Renal cortex interstitium (tissue), 11 donors: Measurements from ENCODE around the gene IL19. TPM values are rescaled to one million over a fixed set of nuclear protein-coding genes. Genes with fewer than 3 reads are reported as not detected.

Source experiments
- DNase-seq, 11 donors: peaks; one replicate each; pipeline ENCODE4 v3.0.0-alpha.2; 2013; ENCODE audit warnings: low read depth in 9 of 11, low spot score in 4 of 11; ENCODE audit errors: extremely low read depth in 1 of 11
- polyA plus RNA-seq, 3 donors: library from polyadenylated mRNA; unstranded; fragments of 120-200 nt; gene quantifications; one replicate each; pipeline ENCODE4 v1.2.1, GENCODE V29; 2013; ENCODE audit not compliant: insufficient read length in 3 of 3

IL19 gene
- polyA plus RNA-seq, 3 donors = 0.65 to 1.5 (median 0.68) TPM

DNA sequence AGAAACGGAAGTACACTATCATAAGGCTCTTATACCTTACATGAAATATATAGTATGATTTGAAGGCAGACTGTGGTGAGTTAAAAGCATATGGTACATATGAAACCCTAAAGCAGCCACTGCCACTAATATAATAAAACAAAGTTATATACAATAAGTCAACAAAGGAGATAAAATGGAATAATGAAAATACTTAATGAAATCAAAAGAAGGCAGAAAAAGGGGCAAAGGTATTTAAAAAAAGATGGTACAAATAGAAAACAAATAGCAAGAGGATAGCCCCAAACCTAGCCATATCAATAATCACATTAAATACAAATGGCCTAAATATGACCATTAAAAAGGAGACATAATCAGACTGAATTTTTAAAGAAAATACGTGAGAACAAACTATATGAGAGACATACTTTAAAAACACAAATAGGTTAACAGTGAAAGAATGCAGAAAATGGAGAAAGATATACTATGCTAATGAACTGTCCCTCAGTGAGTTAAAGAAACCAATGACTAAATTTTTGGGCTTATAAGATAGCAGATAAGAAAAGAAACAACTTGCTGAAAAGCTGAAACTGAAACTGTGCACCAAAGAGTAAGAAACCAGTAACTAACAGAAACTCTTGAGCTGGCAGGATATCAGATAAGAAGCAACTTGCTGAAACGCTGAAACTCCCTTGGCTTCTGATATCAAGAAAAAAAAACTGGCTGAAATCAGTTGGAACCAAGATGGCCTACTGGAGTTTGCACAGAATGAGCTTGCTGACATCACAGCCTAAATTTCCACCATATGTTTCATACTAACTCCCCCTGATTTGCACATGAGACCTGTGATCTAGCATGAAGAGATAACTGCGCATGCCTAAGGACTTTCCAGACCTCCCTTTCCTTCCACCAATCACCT is 46.1 kb downstream of the IL19 start:
- no peak for DNase-seq

DNA sequence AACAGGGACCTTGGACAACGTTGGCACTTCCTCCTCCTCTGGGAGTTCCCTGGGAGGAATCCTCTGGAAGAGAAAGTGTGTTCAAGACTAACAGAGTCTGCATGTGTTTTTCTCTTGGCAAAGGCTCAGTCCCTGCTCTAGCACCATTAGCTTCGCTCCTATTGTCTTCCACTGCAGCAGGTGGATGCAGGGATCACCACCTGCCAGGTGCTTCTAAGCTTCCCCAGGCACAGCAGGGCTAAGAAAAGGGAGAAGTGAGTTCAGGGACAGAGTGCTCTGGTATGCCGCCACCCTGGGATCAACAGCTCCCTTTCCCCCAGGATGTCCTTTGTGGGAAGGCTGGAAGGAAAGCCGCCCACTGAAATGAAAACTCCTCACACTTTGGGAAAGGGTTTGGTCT is 50.9 kb downstream of the IL19 start:
- DNase-seq = no peak

DNA sequence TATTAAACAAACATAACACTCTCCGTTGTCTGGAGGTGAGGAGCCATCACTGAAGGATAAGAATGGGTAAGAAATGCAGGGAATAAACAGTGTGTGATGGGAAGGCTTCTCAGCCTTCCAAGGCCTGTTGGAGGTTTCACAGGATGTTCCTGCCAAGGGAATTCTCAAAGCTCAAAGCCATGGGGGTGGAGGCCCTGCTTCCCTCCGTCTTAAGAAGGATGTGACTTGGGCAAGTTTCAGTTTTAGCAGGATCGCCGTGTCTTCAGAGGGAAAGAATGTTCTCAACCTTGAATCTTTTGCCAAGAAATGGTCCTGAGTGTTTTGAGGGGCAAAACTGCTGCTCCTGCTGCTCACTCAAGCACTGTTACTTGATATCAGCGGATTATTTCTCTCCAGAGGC is 53.2 kb downstream of the IL19 start:
- DNase-seq = no peak

DNA sequence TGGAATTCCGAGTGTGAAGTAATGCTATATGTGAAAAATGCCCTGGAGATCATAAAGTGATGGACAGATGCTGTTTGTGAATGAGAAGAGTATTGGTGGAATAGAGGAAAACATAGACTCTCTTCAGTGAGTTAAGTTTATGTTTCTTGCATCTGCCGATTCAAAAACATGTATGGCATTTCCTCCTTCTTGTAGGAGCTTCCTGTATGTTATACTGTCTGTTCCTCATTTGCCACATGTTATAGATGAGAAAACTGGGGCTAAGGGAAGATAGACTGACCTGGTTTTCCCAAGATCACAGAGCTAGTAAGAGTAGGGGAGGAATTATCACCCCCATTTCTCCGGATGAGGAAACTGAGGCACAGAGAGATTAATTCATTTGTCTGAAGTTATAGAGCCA is 53.8 kb downstream of the IL19 start:
- no peak for DNase-seq

DNA sequence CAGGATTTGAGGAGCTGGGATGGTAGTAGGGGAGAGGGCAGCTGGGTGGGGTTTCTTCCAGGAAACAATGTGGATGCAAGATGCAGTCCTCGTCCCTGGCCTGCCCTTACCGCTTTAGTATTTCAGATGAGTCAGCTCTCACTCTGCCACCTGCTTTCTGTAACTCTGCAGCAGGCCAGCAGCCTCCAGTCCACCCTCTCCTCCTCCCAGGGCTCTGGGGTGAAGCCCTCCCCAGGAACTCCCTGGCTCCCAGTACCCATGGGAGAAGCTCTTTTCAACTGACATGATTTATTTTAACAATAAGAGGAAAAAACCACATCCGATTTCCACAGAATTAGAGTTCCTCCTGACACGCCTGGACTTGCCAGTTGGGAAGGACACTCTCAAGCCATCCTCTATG is 55.8 kb downstream of the IL19 start:
- DNase-seq = no peak

DNA sequence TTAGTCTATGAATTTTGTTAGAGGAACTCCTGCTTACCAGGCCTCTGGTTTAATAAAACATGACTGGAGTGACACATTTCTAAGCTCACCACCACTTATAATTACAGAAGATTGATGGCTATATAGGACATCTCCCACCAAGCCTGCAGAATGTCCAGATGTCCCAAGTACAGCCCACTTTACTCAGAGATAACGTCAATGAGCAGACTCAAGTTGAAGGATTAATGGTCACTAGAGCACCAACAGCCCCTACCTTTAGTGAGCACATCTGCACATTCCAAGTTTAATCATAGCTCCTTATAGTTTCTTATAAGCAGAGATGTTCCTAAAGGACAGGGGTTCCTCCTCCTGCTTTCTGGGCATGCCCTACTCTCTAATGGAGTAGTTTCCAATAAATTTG is 57.5 kb downstream of the IL19 start:
- DNase-seq = no peak

DNA sequence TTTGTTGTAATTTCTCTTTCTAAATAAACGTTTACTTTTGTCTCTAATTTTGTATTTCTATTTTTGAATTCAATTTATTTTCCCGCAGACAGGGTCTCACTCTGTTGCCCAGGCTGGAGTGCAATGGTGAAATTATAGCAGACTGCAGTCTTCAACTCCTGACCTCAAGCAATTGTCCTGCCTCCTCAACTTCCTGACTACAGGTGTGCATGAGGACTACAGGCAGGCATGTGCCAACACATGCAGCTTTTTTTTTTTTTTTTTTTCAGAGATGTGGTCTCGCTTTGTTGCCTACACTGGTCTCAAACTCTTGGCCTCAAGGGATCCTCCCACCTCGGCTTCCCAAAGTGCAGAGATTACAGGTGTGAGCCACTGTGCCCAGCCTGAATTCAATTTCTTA is 58.2 kb downstream of the IL19 start:
- DNase-seq = no peak

DNA sequence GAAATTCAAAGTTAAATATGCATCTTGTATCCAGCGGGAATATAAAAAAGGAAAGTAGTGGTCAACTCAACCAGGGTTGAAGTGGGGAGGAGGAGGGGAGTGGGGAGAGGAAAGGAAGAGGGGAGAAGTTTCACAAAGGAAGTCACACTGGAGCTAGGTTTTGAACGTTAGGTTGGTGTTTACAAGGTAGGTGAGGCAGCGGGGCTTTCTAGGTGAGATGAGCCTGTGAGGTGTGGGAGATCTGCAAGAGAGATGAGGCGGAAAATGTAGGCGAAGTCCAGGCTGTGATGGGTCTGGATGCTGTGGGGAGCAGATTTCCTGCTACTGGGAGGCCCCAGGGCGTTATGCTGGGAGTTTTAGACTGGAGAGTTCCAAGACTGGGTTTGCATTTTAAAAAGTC is 58.7 kb downstream of the IL19 start:
- DNase-seq = no peak

DNA sequence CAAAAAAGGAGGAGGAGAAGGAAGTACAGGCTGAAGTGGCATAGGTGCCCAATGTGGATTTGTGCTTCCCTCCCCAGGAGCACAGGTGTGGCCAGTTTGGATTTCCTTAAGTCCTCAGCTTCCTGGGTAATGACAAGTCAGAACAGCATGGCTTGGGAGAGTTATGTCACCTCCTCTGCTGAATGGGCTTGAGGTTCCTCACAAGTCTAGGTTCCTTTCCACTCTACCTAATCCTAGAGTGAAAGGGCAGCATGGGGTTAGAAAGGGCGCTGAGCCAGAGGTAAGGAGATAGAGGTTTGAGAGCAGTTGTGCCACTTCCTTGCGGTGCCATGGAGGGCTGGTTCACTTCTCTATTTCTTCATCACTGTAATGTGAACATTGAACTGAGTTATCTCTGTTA is 59.3 kb downstream of the IL19 start:
- no peak for DNase-seq

DNA sequence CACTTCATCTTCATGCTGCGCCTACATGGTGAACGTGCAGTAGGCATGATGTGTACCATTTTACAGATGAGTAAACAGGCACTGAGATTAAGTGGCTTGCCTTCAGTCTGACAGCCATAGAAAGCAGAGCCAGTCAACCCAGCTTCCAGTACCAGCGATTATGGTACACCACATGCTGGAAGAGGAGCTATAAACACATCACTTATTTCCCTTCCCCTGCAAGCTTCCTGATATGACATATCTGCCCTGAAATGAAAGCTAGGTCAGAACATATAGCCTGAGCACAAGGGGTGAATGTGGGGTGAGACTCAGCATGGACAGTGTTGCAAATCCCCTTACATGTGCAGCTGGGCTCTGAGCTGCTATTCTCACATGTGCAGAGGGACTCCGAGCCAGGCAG is 61.1 kb downstream of the IL19 start:
- no peak for DNase-seq

DNA sequence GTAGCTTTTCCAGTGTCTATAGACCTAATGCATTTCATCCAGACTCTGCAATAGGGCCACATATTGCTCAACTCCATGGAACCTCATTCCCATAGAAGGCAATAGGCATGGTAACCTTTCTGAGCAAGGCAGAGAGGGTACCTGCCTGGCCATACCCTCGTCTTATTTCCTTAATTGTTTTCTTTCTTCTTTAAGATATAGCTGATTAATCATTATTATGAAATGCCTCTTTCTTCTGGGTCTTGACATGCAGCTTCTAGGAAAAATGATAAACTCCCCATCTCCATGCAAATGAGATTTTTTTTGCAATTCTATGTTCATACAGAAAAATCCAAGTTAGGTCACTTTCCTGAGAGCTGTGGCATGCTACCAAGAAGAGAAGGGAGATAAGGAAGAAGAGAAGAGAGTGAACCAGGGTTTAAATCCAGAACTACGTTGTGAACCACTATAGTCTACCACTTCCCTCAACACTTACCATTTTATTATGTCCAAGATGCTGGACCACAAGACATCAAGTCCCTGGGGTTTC is 61.8 kb downstream of the IL19 start:
- DNase-seq = no peak

DNA sequence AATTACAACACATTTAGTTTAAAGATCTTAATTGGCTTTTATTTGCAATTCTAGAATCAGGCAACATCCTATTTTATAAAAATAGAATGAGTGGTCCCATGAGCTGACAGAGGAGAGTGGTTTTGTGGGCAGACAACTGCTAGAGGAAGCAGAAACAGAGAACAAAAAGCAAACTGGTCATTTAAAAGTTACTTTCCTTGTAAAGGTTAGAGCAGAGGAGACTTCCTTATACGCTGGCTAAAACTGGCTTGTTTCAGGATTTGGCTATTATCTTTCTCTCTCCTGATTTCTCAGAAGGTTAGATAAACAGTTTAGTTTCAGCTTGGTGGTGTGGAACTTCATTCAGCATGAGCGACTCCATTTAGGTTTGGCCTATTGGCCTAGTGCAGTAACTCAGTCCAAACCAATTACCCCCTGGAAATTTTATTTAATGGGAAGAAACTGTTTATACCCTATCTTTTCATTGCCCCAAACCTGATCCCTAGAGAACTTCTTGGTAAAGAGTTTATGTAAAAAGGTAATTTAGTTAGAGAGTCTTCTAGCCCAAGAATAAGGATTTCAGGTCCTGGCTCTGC is 62.6 kb downstream of the IL19 start:
- DNase-seq = peak in 3 of 11 donors; percentile 25 to 48 (median 32)

DNA sequence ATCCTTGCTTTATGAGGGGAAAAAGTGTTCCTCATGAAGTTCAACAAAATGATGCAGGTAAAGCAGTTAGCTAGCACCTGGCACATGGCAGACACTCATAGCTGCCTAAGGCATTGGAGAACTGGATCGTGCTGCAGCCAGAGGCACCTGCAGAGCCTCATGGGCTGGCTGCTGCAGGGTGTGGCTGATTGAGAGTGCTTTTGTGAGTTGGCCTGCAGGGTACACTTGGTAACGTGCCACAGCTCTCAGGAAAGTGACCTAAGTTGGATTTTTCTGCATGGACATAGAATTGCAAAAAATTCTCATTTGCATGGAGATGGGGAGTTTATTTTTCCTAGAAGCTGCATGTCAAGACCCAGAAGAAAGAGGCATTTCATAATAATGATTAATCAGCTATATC is 63.2 kb downstream of the IL19 start:
- DNase-seq = no peak

DNA sequence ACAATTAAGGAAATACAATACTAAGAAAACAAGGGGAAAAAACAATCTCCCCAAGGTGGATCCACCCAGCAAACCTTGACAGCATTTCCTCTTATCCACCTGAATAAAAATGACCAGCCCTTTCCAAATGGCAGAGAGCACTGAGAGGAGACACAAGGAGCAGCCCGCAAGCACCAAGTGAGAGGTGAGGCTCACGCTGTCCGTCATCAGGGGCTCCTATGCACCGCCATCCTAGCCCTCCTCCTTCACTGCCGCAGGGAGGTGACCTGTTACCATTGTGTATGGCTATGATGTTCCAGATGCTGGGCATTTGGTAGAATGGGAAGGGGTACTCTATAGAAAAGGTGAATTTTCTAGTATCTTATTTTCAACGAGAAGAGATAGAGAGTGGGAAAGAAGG is 63.6 kb downstream of the IL19 start:
- DNase-seq = no peak

DNA sequence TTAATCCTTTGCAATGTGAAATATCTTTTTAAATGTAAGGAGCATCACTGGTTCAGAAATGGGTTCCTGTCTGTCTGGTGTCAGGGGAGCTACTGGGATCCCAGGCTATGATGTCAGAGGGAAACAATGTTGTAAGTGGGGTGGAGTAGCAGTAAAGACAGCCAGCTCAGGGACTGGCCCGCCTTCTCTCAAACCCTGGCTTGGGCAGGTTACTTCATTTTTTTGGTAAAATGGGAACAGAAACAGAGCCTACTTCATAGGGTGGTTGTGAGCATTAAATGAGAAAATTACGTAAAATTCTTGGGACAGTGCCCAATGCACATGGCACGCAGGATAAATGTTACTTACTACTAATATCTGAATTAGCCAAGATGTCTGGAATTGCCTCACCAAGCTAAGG is 64.1 kb downstream of the IL19 start:
- no peak for DNase-seq

DNA sequence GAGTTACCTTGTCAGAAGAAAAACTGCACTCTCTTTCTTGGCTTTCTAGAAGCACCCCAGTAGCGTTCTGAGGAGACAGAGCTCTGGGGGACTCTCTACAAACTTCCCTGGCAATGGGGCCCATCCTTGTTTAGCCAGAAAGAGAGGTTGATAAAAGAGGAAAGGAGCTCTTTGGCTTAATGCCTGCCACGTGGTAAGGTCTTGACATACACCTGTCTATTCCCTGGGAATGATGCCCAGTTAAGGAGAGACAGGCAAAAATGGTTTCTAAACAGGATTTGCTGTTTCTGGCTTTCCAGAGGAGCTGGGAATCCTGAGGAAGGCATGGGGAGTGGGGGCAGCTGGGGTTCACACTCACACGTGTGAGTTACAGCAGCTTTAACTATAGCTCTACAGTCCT is 64.6 kb downstream of the IL19 start:
- no peak for DNase-seq

DNA sequence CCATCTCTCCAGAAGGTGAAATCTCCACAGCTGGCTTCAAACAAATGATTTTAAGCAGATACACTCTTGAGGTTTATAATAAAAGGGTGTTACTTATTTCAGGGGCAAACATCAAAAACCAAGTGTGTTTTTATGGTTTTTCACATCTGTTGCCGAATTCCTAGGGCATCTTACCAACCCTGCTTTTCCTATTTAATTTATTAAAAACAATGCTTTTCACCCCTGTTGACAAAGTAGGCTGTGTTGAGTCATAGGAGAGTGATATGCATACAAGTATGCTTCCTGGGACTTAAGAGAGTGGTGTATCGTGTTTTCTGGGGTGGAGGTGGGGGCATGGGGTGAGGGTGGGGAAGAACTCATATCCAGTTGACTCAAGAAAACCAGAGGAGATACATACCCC is 65.5 kb downstream of the IL19 start:
- DNase-seq = no peak

DNA sequence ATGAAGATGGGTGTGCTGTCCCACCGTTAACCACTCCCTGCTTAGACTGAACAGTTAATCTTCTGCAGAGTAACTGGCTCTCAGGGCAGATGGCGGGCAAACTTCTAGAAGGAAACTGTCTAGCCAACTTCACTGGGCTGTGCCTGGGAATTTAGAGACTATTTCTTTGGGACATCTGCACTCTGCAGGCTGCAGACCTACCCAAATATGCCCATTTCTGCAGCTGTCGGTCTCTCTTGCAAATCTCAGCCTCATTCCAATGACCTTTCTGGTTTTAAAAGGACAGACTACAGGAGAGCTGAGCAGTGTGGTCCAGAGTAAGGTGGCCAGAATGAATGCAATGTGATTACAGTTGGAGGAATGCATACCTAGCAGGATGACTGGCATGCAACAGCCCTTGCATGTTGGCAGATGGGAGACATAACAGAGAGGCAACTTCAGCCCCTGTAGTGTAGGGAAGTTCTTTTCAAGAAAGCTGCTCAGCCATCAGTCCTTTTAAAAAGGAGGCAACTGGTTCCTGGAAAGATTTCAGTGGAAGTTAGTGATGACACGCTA is 68.5 kb downstream of the IL19 start:
- no peak for DNase-seq

DNA sequence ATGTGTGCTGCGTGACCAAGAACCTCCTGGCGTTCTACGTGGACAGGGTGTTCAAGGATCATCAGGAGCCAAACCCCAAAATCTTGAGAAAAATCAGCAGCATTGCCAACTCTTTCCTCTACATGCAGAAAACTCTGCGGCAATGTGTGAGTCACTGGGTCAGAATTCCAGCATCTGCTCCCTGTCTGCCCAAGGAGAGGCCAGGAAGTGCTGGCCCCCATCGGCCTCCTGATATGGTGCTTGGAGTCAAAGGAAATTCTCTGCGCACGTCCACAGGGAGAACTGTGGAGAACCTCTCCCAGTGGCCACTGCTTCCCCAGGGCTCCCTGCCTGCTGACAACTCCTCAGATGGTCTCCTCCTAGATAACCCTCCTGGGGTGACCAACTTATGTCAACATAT is 69.3 kb downstream of the IL19 start:
- no peak for DNase-seq

DNA sequence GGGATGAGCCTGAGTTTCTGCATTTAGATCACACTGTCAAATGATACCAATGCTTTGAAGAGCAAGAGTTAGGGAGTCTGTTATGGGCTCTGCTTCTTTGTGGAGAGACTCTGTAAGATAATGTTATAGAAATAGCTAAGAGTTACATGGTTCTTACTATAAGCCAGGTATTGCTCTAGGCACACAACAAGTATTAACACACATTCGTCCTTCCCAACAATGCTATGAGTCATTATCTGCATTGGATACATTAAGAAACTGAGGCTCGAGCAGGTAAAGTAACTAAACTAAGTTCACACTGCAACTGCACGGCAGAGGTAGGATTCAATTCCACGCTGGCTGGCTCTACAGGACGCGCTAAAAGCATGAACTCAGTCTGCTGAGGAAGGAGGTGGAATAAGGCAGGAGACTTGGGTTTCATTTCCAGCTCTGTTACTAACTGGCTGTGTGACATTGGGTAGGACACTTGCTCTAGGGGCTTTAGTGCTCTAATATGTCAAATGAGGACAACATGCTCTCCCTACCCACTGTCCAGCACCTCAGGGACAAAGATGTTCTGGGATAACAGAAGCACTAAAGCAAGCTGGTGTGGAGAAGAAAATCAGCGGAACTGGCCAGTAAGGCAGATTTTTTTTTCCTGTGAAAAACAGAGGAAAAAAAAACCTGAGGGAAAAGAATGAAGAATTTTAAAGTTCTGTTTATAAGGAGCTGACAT is 71.2 kb downstream of the IL19 start:
- DNase-seq = no peak
